Mucosa of descending colon (tissue), 3 donors: ENCODE measurements around the gene PAFAH2. TPM values are rescaled to one million over a fixed set of nuclear protein-coding genes. Genes with fewer than 3 reads are reported as not detected.

Experiments used
- ATAC-seq: fragments of 200-7000 bp; cut with Tn5 transposase; one replicate; pipeline ENCODE4 v1.9.1; 2020; ENCODE audit warnings: mild to moderate bottlenecking, moderate library complexity
- DNase-seq, 3 donors: peaks; one replicate each; pipeline ENCODE4 v3.0.0-alpha.2; 2020
- H3K36me3 ChIP-seq: fragments of 200-600 bp; one replicate; pipeline ENCODE4 v1.8.0; 2021; ENCODE audit warnings: low read depth, mild to moderate bottlenecking
- H3K4me1 ChIP-seq: fragments of 200-600 bp; one replicate; pipeline ENCODE4 v1.8.0; 2021; ENCODE audit warnings: low read depth, mild to moderate bottlenecking
- H3K4me3 ChIP-seq: fragments of 200-600 bp; one replicate; pipeline ENCODE4 v1.8.0; 2021; ENCODE audit warnings: mild to moderate bottlenecking
- H3K9me3 ChIP-seq: fragments of 200-600 bp; one replicate; pipeline ENCODE4 v1.8.0; 2021; ENCODE audit warnings: mild to moderate bottlenecking
- intact Hi-C, 2 donors: fragments of 100-400 bp; cut with DNase I in 1 of 2; cut with micrococcal nuclease in 1 of 2; formaldehyde crosslinking; loops; one replicate each; pipeline versions ENCODE4 v1.11.0 to v1.11.1; 2022; cut with DNase I, micrococcal nuclease
- total RNA-seq, 3 donors: library from RNA; stranded (reverse); fragmentation: NEBNext Ultra II Directional in 2 of 3; extraction: Animal tissue kit (Norgen Biotek cat#: 25700) in 2 of 3; gene quantifications; one replicate each; pipeline versions ENCODE4 v1.2.1 to v1.2.4, GENCODE V29; 2021 to 2023
- TF ChIP-seq, protein P1 (sequence below): fragments of 200-600 bp; IDR thresholded peaks from one replicate; pipeline ENCODE4 v1.8.0; 2022; ENCODE audit warnings: antibody characterized with exemption, mild to moderate bottlenecking
- donor health status: DM: no; HTN: no; CAD: no; lungs with moderate emphysema.
- donor health status: DM: no; HTN: no; CAD: no.
- donor health status: DM: no; HTN: yes; CAD: no.

The PAFAH2 gene
- total RNA-seq, 3 donors from 2014 or later = 25.8 to 51.8 (median 38.0) TPM

DNA sequence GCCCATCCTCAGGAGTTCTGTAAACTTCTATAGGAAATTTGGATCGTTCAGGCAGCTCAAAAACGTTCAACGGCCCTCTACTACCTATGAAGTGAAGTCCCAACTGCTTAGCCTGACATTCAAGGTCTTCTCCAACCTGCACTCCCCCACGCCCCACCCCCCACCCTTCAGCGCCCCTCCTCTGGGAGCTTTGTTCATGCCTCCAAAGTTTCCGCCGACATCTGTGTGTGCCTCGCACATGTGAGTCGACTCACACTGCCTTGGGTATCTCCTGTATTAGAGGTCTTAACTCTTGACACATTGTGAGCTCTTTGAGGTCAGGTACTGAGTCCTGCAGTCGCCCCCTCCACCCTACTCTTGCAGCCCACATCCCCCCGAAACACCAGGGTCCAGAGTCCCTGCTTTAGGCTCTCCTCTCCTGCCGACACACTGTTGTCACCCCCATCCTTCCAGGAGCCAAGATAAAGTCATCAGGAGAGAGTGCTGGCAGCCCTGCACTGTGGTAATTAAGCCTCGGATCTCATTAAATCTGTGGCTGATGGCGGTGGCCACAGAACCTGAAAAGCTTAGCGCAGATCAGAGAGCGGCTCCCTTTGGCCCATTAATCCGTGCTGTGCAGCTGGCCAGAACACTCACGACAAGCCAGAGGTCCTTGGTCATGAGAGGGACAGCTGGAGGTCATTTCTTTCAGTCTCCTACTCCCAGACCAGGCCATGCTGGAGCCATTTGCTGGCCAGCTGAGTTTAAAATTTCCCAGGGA lies 1.4 kb upstream of the PAFAH2 start:
- intact Hi-C loops = loop anchor here (5.0 kb wide), 1 partner anchor 102 kb away; no protein-coding TSS in a partner anchor
- TF ChIP-seq, protein P1, sequence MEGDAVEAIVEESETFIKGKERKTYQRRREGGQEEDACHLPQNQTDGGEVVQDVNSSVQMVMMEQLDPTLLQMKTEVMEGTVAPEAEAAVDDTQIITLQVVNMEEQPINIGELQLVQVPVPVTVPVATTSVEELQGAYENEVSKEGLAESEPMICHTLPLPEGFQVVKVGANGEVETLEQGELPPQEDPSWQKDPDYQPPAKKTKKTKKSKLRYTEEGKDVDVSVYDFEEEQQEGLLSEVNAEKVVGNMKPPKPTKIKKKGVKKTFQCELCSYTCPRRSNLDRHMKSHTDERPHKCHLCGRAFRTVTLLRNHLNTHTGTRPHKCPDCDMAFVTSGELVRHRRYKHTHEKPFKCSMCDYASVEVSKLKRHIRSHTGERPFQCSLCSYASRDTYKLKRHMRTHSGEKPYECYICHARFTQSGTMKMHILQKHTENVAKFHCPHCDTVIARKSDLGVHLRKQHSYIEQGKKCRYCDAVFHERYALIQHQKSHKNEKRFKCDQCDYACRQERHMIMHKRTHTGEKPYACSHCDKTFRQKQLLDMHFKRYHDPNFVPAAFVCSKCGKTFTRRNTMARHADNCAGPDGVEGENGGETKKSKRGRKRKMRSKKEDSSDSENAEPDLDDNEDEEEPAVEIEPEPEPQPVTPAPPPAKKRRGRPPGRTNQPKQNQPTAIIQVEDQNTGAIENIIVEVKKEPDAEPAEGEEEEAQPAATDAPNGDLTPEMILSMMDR = no peak
- Histone ChIP-seq H3K9me3 (no peaks in the 10 kb centered on the region), H3K36me3 (no peaks in the 10 kb centered on the region), H3K4me3 (no peak overlapping the region), H3K4me1 (peaks cover 8% of the 10 kb centered on the region)
- DNase-seq (no peak), ATAC-seq (no peak)

DNA sequence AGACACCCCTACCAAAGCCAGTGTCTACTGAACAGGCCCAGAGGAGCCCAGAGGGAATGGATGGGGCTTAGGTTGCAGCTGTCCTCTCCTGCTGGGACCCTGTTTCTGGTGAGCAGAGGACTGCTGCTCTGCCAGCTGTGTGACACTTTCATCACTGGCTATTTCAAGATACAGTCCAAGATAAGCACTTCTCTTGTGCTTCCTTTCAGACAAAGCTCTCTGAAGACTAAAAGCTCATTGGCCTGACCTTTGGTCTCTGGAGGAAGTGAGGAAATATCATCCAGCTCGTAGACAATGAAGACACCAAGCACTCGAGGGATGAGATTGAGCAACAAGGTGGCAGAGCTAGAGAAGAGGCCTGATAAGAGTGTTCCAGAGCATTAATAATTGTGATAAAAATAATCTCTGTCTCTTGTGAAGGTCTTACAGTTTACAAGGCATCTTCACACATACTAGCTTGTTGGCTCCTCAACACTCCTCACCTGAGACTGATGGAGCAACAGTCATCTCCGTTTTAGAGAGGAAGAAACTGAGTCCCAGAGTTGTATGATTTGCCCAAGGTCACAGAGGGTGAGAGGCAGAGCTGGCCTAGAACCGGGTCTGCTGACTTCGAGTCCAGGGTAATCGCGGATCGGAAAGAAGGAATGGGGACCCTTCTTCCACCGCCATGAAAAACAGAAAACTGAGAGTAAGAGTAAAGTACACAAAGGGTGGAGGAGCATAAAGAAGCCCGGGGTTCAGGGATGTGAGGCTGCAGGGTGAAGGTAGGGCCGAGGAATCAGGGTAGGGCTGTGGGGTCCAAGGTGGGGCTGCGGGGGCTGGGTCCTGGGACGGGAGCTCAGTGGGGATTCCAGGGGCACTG lies 666 bp downstream of the PAFAH2 start:
- H3K4me3 ChIP-seq = peak overlapping the region; percentile 44
- ATAC-seq = peak; percentile 59
- no peaks in the 10 kb centered on the region for H3K36me3 ChIP-seq
- TF ChIP-seq, protein P1 = no peak
- no peaks in the 10 kb centered on the region for H3K9me3 ChIP-seq
- intact Hi-C loops = loop anchor here (5.0 kb wide), 1 partner anchor 100 kb away; no protein-coding TSS in a partner anchor
- peak in 1 of 3 donors; percentile 54 for DNase-seq
- H3K4me1 ChIP-seq = peaks cover 8% of the 10 kb centered on the region

DNA sequence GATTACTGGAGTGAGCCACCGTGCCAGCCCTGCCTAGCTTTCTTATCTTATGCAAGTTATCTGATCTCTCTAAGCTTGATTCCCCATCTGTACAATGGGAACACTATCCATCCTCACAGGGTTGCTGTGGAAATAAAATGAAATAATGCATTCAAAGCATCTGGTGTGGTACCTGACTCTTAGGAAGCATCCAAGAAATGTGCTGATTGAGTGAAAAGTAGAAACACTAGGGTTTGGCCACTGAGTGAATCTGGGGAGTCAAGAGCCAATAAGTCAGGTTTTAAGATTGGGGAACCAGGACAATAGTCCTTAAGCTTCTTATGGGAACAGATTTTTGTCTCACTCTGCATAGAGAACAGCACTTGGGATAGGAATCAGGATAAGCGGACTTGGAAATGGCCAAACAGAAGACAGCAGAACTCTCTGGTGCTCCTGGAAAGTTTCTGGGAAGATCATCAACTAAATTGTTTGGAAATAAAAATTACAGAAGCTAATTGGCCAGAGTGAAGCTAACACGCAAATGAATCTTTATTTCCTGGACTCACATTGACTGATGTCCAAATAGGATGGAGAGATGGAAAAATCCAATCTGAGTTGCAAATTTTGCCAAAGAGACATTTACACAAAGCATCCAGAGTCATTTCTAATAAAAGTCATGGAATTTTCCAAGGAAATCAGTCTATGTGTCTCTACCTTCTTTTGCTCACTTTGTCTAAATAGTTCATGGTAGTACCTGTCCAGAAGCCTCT lies 3.3 kb downstream of the PAFAH2 start:
- DNase-seq (no peak), ATAC-seq (no peak)
- Histone ChIP-seq H3K4me3 (no peak overlapping the region), H3K9me3 (no peaks in the 10 kb centered on the region), H3K36me3 (no peaks in the 10 kb centered on the region), H3K4me1 (peaks cover 8% of the 10 kb centered on the region)
- intact Hi-C loops = loop anchor here (5.0 kb wide), 1 partner anchor 97 kb away; no protein-coding TSS in a partner anchor
- TF ChIP-seq, protein P1 = no peak

DNA sequence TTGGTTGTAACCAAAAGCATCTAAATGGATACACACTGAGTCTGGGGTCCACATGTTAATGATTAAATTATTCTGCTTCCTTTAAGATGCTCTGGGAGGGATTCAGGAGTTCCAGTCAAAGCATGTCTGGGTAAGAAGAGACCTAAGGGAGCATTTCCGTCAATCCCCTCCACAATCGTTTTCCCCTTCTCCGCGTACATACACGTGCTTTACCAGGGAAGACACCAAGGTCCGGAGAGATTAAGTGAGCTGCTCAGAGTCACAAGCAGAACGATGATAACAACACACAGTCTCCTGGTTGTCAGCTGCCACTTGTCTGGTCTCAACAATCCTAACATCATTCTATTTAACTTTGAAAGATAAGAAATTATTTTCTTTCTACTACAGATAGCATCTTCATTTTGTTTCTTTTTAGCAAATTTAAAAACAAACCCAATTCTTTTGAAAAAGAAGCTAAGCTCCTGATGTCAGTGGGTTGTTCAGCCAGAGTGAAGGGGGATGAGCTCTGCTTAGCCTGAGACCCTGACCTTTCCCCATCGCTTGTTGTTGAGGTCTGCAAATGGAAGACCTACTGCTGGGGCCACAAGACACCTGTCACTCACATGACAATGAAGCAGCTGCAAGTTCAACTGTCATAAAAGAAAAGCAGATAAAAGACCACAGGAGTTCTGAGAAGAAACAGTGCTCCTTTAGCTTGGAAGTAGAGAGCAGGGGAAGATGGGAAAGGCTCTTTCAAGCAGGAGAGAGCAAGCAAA lies 4.5 kb downstream of the PAFAH2 start:
- Histone ChIP-seq H3K4me1 (peaks cover 8% of the 10 kb centered on the region), H3K4me3 (no peak overlapping the region), H3K9me3 (no peaks in the 10 kb centered on the region), H3K36me3 (no peaks in the 10 kb centered on the region)
- ATAC-seq = no peak
- TF ChIP-seq, protein P1 = no peak
- intact Hi-C loops = no loop called here
- no peak for DNase-seq
